WTC11 (cell line): ENCODE results near the gene TAF6.

Source experiments
- ATF2 ChIP-seq: sonication (generic); formaldehyde crosslinking; IDR thresholded peaks from 2 replicates; pipeline ENCODE4 v1.8.1; 2022; ENCODE audit warnings: low read depth, missing genetic modification reagents, borderline replicate concordance
- ATF3 ChIP-seq: sonication (generic); formaldehyde crosslinking; conservative IDR thresholded peaks from 2 replicates; pipeline ENCODE4 v1.8.1; 2022; ENCODE audit warnings: mild to moderate bottlenecking, missing genetic modification reagents
- CTCF ChIP-seq: fragments of 200-600 bp; IDR thresholded peaks from 2 replicates; pipeline ENCODE4 v1.8.0; 2022; ENCODE audit warnings: antibody characterized with exemption
- MAX ChIP-seq: sonication (generic); formaldehyde crosslinking; IDR thresholded peaks from 2 replicates; pipeline ENCODE4 v1.8.0; 2022; ENCODE audit warnings: mild to moderate bottlenecking, missing genetic modification reagents
- ZNF121 ChIP-seq: sonication (generic); formaldehyde crosslinking; IDR thresholded peaks from 2 replicates; pipeline ENCODE4 v1.8.0; 2023; ENCODE audit warnings: missing genetic modification reagents
- ZNF263 ChIP-seq: sonication (generic); formaldehyde crosslinking; IDR thresholded peaks from 2 replicates; pipeline ENCODE4 v1.8.1; 2022; ENCODE audit warnings: low read depth, mild to moderate bottlenecking, moderate library complexity, missing genetic modification reagents

GRCh38 chr7:100111156-100111555 is 8.0 kb downstream of the TAF6 start:
- TF ChIP-seq CTCF (no peak), MAX (CRISPR knock-in tag) (no peak), ATF3 (CRISPR knock-in tag) (no peak), ZNF263 (CRISPR knock-in tag) (no peak), ATF2 (CRISPR knock-in tag) (no peak), ZNF121 (CRISPR knock-in tag) (no peak)
